Loucy (cell line): Measurements from ENCODE around the gene ECSCR.
"Not testable (repeated sequence)": the region's sequence is repeated elsewhere in the genome, so short reads cannot be mapped to it uniquely, and the experiment has no call there.

Experiments
- H2AFZ ChIP-seq: fragments of 200-600 bp; sonication (generic); 2 replicates; pipeline ENCODE4 v1.6.0; 2016; ENCODE audit warnings: antibody characterized with exemption, mild to moderate bottlenecking, low read length, moderate library complexity
- H3F3A ChIP-seq: fragments of 200-600 bp; 2 replicates; pipeline ENCODE4 v1.6.0; 2016; ENCODE audit warnings: antibody characterized with exemption, low read depth, mild to moderate bottlenecking
- H3K27me3 ChIP-seq: fragments of 200-600 bp; sonication (generic); 2 replicates; pipeline ENCODE4 v1.6.1; 2014; ENCODE audit warnings: low read length, mild to moderate bottlenecking; ENCODE audit not compliant: insufficient read depth, poor library complexity, severe bottlenecking
- H3K36me3 ChIP-seq: fragments of 200-600 bp; sonication (generic); 2 replicates; pipeline ENCODE4 v1.6.1; 2016; ENCODE audit warnings: low read length; ENCODE audit not compliant: insufficient read depth
- H3K4me1 ChIP-seq: fragments of 200-600 bp; sonication (generic); 2 replicates; pipeline ENCODE4 v1.5.1; 2014; ENCODE audit warnings: low read length, mild to moderate bottlenecking; ENCODE audit not compliant: insufficient read depth, poor library complexity, severe bottlenecking
- H3K4me2 ChIP-seq: fragments of 200-600 bp; sonication (generic); 2 replicates; pipeline ENCODE4 v1.6.0; 2014; ENCODE audit warnings: antibody characterized with exemption, low read length, low read depth, mild to moderate bottlenecking; ENCODE audit not compliant: poor library complexity, severe bottlenecking
- H3K4me3 ChIP-seq: fragments of 200-600 bp; sonication (generic); 2 replicates; pipeline ENCODE4 v1.5.1; 2014; ENCODE audit warnings: low read length, mild to moderate bottlenecking, mixed read lengths; ENCODE audit not compliant: poor library complexity, severe bottlenecking
- H3K79me2 ChIP-seq: fragments of 200-600 bp; sonication (generic); 2 replicates; pipeline ENCODE4 v1.6.1; 2014; ENCODE audit warnings: low read length; ENCODE audit not compliant: insufficient read depth
- H3K9ac ChIP-seq: fragments of 200-600 bp; sonication (generic); 2 replicates; pipeline ENCODE4 v1.6.0; 2014; ENCODE audit warnings: mild to moderate bottlenecking, low read depth, low read length, moderate library complexity; ENCODE audit not compliant: poor library complexity, severe bottlenecking
- H3K9me2 ChIP-seq: fragments of 200-600 bp; sonication (generic); replicated peaks from 2 replicates; pipeline ENCODE4 v1.6.1; 2016; ENCODE audit warnings: low read depth, low read length, mixed read lengths
- H3K9me3 ChIP-seq: fragments of 200-600 bp; sonication (generic); 2 replicates; pipeline ENCODE4 v1.6.1; 2014; ENCODE audit warnings: mild to moderate bottlenecking, antibody characterized with exemption, low read length, low read depth; ENCODE audit not compliant: insufficient read depth
- H4K20me1 ChIP-seq: fragments of 200-600 bp; sonication (generic); 2 replicates; pipeline ENCODE4 v1.6.0; 2014; ENCODE audit warnings: antibody characterized with exemption, low read length, mild to moderate bottlenecking; ENCODE audit not compliant: insufficient read depth, poor library complexity, severe bottlenecking
- EZH2phosphoT487 ChIP-seq: fragments of 200-600 bp; IDR thresholded peaks from 2 replicates; pipeline ENCODE4 v1.6.1; 2018; ENCODE audit warnings: antibody characterized with exemption, mild to moderate bottlenecking, moderate library complexity, borderline replicate concordance
- TF ChIP-seq, protein P1 (sequence below): fragments of 200-600 bp; sonication (generic); conservative IDR thresholded peaks from 2 replicates; pipeline ENCODE4 v1.5.1; 2014; ENCODE audit warnings: mild to moderate bottlenecking, antibody characterized with exemption, low read length

ECSCR gene

DNA sequence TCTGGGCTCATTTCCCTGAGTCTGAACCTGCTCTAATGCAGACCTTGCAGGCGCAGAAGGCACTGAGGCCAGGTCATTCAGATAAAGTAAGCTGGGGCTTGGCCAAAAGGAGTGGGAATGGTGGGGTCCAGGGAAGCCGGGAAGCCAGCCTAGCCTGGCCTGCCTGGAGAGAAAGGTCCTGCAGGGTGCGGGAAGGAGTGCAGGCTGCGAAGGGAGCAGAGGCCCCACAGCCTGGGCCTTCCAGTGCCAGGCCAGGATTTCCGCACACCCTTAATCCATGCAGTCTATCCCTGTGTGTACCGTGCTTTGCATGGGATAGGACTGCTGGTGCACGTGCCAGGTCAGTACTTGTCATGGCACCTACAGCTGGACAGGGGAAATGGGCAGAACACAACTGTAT, 23.7 kb upstream of the ECSCR start:
- H3F3A ChIP-seq, result peaks cover 8% of the 10 kb centered on the region; the same call in 1 of the 2 replicates
- no peak overlapping the region for H3K4me2 ChIP-seq
- no peaks in the 10 kb centered on the region for H3K9me3 ChIP-seq
- no peak overlapping the region for H3K9ac ChIP-seq
- H3K4me1 ChIP-seq, result peaks cover 12% of the 10 kb centered on the region
- H3K4me3 ChIP-seq, result no peak overlapping the region
- H3K27me3 ChIP-seq, result no peaks in the 10 kb centered on the region
- TF ChIP-seq EZH2phosphoT487, result no peak
- TF ChIP-seq, protein P1, sequence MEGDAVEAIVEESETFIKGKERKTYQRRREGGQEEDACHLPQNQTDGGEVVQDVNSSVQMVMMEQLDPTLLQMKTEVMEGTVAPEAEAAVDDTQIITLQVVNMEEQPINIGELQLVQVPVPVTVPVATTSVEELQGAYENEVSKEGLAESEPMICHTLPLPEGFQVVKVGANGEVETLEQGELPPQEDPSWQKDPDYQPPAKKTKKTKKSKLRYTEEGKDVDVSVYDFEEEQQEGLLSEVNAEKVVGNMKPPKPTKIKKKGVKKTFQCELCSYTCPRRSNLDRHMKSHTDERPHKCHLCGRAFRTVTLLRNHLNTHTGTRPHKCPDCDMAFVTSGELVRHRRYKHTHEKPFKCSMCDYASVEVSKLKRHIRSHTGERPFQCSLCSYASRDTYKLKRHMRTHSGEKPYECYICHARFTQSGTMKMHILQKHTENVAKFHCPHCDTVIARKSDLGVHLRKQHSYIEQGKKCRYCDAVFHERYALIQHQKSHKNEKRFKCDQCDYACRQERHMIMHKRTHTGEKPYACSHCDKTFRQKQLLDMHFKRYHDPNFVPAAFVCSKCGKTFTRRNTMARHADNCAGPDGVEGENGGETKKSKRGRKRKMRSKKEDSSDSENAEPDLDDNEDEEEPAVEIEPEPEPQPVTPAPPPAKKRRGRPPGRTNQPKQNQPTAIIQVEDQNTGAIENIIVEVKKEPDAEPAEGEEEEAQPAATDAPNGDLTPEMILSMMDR, result no peak
- no peak overlapping the region for H2AFZ ChIP-seq
- H3K9me2 ChIP-seq, result no peaks in the 10 kb centered on the region
- H4K20me1 ChIP-seq, result peaks cover 3% of the 10 kb centered on the region
- H3K36me3 ChIP-seq, result no peaks in the 10 kb centered on the region
- peaks cover 8% of the 10 kb centered on the region for H3K79me2 ChIP-seq

DNA sequence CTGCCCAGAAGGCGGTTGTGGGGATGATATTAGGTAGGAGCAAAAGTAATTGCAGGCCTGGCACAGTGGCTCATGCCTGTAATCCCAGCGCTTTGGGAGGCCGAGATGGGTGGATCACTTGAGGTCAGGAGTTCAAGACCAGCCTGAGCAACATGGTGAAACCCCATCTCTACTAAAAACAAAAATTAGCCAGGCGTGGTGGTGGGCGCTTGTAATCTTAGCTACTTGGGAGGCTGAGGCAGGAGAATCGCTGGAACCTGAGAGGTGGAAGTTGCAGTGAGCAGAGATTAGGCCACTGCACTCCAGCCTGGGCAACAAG, 20.3 kb upstream of the ECSCR start:
- Histone ChIP-seq H3K4me3 (peak overlapping the region; percentile 89), H4K20me1 (peaks cover 24% of the 10 kb centered on the region), H3K4me2 (peak overlapping the region; percentile 92), H3K9ac (peak overlapping the region; percentile 98), H3K79me2 (peaks cover 42% of the 10 kb centered on the region), H3K4me1 (peaks cover 40% of the 10 kb centered on the region)
- not testable (repeated sequence) for H3F3A ChIP-seq, H3K27me3 ChIP-seq, H3K9me3 ChIP-seq, H2AFZ ChIP-seq, H3K9me2 ChIP-seq, H3K36me3 ChIP-seq

DNA sequence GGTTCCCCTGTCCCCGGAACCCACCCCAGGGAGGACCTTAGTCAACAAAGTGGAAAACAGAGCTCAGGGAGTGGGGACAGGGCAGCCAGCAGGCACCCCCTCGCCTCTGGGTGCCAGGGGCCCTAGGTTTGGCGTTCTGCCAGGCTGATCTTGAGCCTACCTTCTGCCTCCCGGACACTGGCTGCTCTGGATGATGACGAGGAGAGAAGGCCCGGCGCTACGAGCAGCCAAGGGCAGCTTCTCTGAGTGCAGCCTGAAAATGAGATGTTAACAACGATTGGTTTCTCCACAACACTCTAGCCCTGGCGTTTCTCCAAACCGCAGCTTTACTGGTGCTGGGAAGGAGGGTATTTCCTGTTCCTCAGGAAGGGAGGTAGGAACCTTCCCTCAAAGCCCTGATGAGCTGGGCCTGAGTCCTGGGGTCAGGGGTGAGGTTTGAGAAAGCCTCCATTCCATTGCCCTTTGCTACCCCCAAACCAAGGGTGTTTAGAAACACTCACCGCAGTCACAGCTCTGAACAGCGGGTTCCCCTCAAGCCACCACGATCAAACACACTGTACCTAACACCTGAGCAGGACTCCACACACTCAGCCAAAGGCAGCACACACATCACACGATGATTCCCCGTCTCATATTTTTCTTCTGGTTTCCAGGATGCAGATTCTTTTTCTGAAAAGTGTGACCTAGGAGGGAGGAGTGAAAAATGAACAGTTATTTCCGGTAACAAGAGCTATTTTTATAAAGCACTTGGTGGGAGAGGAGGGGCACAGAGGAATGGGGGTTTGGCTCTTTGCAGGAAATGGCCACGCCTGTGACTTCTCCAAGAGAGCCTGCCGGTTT, 19.7 kb upstream of the ECSCR start, which contains the start of gene STING1:
STING1 (minus strand) TSS at position 709 of the 840 bp plus-strand sequence. CDS start 1,054 bp downstream, outside the sequence.
- H3K79me2 ChIP-seq, result peaks cover 47% of the 10 kb centered on the region
- peaks cover 46% of the 10 kb centered on the region for H3K4me1 ChIP-seq
- no peaks in the 10 kb centered on the region for H3K9me3 ChIP-seq
- peak within 1 kb of the TSS; percentile 92 for H3K4me2 ChIP-seq
- H3K4me3 ChIP-seq, result peak within 1 kb of the TSS; percentile 89
- TF ChIP-seq, protein P1, result no peak
- TF ChIP-seq EZH2phosphoT487, result no peak
- peak within 1 kb of the TSS; percentile 37 for H2AFZ ChIP-seq
- H3K9me2 ChIP-seq, result no peaks in the 10 kb centered on the region
- H4K20me1 ChIP-seq, result peaks cover 25% of the 10 kb centered on the region
- peak within 1 kb of the TSS; percentile 98 for H3K9ac ChIP-seq
- H3K36me3 ChIP-seq, result peaks cover 9% of the 10 kb centered on the region; the same call in 1 of the 2 replicates
- H3F3A ChIP-seq, result peaks cover 8% of the 10 kb centered on the region; the same call in 1 of the 2 replicates
- no peaks in the 10 kb centered on the region for H3K27me3 ChIP-seq
